HG03571 (cell line): ENCODE data around the gene IL15.
"Not testable (repeated sequence)": the region's sequence is repeated elsewhere in the genome, so short reads cannot be mapped to it uniquely, and the experiment has no call there.

Source experiments
- ATAC-seq: cut with Tn5 transposase; IDR thresholded peaks from one replicate; pipeline ENCODE4 v1.9.1; 2021; ENCODE audit not compliant: unreplicated experiment

The IL15 gene, protein sequence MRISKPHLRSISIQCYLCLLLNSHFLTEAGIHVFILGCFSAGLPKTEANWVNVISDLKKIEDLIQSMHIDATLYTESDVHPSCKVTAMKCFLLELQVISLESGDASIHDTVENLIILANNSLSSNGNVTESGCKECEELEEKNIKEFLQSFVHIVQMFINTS

GRCh38 chr4:141636082-141636770, at the start of gene IL15:
TSS of gene IL15 (plus strand) at chr4:141636583. CDS start at chr4:141719465, 82,882 bp downstream.
- peak; percentile 66 for ATAC-seq

GRCh38 chr4:141587897-141588296, 48.5 kb upstream of the IL15 start:
- ATAC-seq, result no peak

- ATAC-seq, result no peak
Measured at GRCh38 chr4:141595531-141595930, 40.9 kb upstream of the IL15 start.

DNA sequence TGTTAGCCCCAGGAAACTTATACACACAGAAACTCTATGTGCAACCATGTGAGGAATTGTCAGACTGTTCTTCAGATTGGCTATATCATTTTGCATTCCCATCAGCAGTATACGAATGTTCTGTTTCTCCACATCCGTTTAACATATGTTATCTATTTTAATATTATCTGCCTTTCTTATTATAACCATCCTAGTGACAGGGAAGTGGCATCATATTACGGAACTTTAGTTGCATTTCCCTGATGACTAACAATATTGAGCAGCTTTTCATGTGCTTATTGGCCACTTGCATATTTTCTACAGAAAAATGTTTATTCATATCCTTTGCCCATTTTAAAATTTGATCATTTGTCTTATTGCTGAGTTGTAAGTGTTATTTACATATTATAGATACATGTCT, 36.5 kb upstream of the IL15 start:
- ATAC-seq, result no peak

GRCh38 chr4:141604683-141605082, 31.7 kb upstream of the IL15 start:
- ATAC-seq, result not testable (repeated sequence)

GRCh38 chr4:141605425-141605856, 30.9 kb upstream of the IL15 start:
- no peak for ATAC-seq

DNA sequence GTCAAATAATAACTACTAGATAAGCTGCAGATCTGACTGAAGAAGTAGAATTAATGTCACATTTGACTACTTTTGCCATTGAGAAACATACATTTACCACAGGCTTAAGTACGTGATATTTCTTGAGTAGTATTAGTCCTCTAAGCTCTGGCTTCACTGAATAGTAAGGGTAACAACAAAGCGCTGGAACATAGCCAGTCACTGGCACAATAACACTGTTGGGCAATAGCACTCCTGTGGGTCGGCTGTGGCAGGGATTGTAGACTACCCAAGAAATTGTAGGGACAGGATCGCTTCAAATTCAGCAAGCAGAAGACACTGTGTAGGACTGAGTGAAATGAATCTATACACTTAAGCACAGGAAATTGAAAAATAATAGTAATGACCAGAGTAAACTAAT, 27.1 kb upstream of the IL15 start:
- ATAC-seq, result no peak

DNA sequence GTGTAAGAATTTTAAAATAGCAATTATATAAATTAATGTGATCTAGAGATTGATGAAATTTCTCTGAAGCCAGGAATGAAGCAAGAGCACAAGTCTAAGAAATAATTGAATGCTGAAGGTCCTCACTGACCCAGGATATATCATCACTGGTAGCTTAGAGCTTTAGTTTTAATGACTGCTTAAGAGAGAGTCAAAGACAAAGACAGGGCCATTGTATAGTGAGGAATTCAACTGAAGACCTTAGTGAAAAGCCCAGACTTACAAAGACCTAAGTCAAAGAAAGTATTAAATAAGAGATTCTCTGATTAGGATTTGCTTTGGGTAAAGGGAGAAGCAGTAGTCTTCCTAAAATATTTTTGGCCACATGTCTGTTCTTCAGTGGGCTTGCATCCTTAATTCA, 26.0 kb upstream of the IL15 start:
- no peak for ATAC-seq

- no peak for ATAC-seq
Measured at GRCh38 chr4:141614878-141615586, 21.4 kb upstream of the IL15 start.

DNA sequence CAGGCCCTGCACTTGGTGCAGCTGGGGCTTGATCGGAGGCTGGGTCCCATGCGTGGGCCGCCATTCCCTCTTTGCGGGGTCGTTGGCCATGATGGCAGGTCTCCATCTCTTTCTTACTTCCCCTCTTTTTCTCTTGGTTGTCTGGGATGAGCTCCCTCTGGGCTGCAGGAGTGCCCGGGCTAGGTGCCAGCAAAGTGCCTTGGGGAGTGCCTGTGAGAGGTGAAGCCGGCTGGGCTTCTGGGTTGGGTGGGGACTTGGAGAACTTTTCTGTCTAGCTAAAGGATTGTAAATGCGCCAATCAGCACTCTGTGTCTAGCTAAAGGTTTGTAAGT, 20.8 kb upstream of the IL15 start:
- not testable (repeated sequence) for ATAC-seq

- ATAC-seq, result no peak
Measured at GRCh38 chr4:141620715-141621114, 15.7 kb upstream of the IL15 start.

GRCh38 chr4:141625023-141625422, 11.4 kb upstream of the IL15 start:
- no peak for ATAC-seq

GRCh38 chr4:141630854-141631253, 5.5 kb upstream of the IL15 start:
- no peak for ATAC-seq

- ATAC-seq, result peak; percentile 41
Measured at GRCh38 chr4:141635736-141636081, 674 bp upstream of the IL15 start.

- ATAC-seq, result peak; percentile 48
Measured at GRCh38 chr4:141636771-141637460, 533 bp downstream of the IL15 start.

DNA sequence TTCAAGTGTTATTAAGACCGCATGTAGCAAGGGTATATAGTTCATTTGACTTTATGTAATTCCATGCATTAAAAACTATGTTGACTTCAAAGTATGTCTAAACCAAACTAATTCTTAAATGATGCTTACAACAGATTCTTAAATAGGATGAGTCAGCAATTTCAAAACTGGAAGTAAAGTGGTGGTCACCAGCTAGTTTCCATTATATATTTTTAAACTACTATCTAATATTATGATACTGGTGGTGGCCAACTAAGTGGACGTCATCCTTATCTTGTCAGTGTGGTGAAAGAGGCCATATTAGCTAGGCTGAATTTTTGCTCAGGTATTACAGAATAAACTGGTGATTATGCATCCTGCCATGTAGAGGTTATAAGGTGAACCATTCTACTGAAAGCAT, 1.2 kb downstream of the IL15 start:
- no peak for ATAC-seq

GRCh38 chr4:141638230-141638629, 1.8 kb downstream of the IL15 start:
- no peak for ATAC-seq

DNA sequence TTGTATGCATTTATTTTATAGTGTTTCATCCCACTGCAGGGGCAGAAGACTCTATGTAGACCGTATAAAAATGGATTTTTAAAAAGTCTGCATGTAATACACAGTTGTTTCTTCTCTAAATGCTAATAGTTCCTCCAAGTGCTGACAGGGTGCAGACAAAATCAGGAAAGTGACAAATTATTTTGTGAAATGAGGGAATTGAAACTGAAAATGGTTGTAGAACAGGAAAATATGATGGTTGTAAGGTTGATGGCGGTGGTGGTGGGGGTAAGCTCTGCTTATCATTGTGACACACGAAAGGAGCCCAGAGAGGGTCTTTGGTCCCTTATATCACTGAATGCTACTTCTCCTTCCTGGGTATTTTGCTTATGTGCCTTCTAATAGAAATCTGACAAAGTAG, 4.3 kb downstream of the IL15 start:
- no peak for ATAC-seq

DNA sequence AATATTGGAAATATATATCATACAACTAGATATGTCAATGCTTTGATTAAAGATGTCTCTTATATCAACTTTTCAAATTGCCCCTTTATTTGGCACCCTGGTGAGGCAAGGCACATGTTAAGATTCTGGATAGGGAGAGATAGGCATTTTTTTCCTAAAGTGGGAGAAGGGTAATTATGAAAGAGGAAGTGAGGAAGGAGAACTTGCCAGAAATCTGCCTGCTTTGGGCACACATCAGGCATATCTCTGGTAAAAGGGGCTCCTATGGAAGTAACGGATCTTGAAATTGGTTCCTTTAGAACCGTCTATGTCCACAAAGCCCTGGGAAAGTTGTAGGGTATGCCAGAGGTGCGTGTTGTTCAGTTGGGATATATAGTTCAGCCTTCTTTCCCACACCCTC, 5.7 kb downstream of the IL15 start:
- no peak for ATAC-seq

DNA sequence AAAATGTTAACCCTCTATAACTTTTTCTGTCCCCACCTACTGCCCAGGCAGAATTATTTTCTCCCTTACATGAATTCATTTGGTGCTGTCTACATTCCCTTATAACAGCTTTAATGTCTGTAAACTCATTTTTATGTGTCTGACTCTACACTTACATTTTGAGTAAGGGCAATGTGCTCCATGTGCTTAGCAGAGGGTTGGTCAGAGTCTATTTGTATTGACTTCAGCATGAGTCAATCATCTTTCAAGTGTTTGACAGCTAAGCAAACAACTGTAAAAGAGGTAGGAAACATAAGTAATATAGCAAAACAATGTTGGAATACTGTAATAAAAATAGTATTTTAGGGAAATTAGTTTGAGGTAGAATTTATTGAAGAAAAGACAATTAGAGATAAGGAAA, 6.3 kb downstream of the IL15 start:
- ATAC-seq, result no peak

DNA sequence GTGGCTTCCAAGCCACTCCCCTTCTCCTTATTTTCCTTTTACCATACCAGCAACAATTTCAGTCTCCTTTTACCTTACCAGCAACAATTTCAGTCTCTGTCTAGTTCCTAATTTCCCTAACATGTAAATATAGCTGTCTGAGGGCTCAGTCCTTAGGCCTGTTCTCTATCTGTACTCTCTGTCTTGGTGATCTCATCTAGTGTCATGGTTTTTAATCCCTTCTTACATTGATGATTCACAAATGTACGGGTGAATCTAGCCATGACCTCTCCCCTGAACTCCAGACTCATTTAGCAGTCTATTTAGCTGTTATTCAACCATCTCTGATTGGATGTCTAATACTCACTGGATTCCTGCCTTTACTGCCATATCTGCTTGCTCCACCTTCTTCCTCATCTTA, 7.2 kb downstream of the IL15 start:
- ATAC-seq, result peak; percentile 39
